Uterus (tissue), 2 donors: ENCODE measurements around the gene TCIRG1.

Experiments used
- CTCF ChIP-seq, 4 experiments: fragments of 200-600 bp in 2 of 4; fragments of 450-650 bp in 2 of 4; sonication (generic) in 2 of 4; IDR thresholded peaks; one replicate each; pipeline ENCODE4 v1.5.1; 2016 to 2019; ENCODE audit warnings: antibody characterized with exemption in 4 of 4, mild to moderate bottlenecking in 2 of 4, moderate library complexity in 1 of 4
- POLR2A ChIP-seq, 2 donors: fragments of 450-650 bp; IDR thresholded peaks; one replicate each; pipeline ENCODE4 v1.6.1; 2016; ENCODE audit warnings: antibody characterized with exemption in 2 of 2, mild to moderate bottlenecking in 1 of 2, moderate library complexity in 1 of 2

DNA sequence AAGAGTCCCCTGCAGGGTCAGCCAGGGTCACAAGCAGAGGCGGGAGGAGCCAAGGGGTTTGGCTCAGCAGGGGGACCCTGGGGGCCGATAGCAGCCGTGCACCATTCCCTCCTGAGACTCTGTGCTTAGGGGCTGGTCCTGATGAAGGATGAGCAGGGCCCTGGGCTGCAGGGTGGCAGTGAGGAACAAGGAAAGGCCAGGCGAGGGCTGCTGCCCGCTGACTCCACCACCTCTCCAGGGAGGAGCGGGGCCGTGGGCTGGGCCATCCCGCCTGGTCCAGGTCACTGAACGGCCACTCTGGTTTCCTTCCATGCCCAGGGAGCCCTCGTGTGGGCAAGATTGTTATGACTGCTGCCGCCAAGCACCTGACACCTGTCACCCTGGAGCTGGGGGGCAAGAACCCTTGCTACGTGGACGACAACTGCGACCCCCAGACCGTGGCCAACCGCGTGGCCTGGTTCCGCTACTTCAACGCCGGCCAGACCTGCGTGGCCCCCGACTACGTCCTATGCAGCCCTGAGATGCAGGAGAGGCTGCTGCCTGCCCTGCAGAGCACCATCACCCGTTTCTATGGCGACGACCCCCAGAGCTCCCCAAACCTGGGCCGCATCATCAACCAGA, 17.5 kb upstream of the TCIRG1 start:
- TF ChIP-seq CTCF (IDR thresholded peaks at IDR 0.05): no peak
- no peak for TF ChIP-seq POLR2A (IDR thresholded peaks at IDR 0.05)
